Naive B cell (primary cell): ENCODE results near the gene CPNE7. TPM values are rescaled to one million over a fixed set of nuclear protein-coding genes. Genes with fewer than 3 reads are reported as not detected.
"Not testable (repeated sequence)": the region's sequence is repeated elsewhere in the genome, so short reads cannot be mapped to it uniquely, and the experiment has no call there.

Experiments used
- ATAC-seq, 2 donors: fragments of 150-1000 bp; cut with Tn5 transposase; 2 replicates each; pipeline ENCODE4 v1.10.0; 2021; ENCODE audit warnings: low read depth in 2 of 2, mild to moderate bottlenecking in 2 of 2, moderate library complexity in 2 of 2
- DNase-seq: peaks from one replicate; pipeline ENCODE4 v3.0.0; 2022
- H3K27ac Mint-ChIP-seq, 6 donors: one replicate each; pipeline ENCODE4 v1.8.0; 2020 to 2022; ENCODE audit warnings: mild to moderate bottlenecking in 6 of 6, mixed read lengths in 6 of 6, moderate library complexity in 5 of 6, inconsistent platforms in 2 of 6
- H3K27me3 Mint-ChIP-seq, 3 donors: one replicate each; pipeline ENCODE4 v1.8.0; 2021 to 2022; ENCODE audit warnings: mixed read lengths in 3 of 3, mild to moderate bottlenecking in 1 of 3
- H3K36me3 Mint-ChIP-seq, 2 donors: one replicate each; pipeline ENCODE4 v1.8.0; 2020 to 2022; ENCODE audit warnings: mixed read lengths in 2 of 2, inconsistent platforms in 1 of 2, mild to moderate bottlenecking in 1 of 2
- H3K4me1 Mint-ChIP-seq, 3 donors: one replicate each; pipeline ENCODE4 v1.8.0; 2020 to 2022; ENCODE audit warnings: mixed read lengths in 3 of 3, inconsistent platforms in 1 of 3, mild to moderate bottlenecking in 1 of 3, moderate library complexity in 1 of 3
- H3K4me3 Mint-ChIP-seq, 8 donors: one replicate each; pipeline ENCODE4 v1.8.0; 2020 to 2022; ENCODE audit warnings: mild to moderate bottlenecking in 8 of 8, mixed read lengths in 8 of 8, moderate library complexity in 8 of 8, inconsistent platforms in 2 of 8
- H3K9me3 Mint-ChIP-seq, 7 donors: one replicate each; pipeline ENCODE4 v1.8.0; 2020 to 2022; ENCODE audit warnings: mixed read lengths in 7 of 7, mild to moderate bottlenecking in 5 of 7, inconsistent platforms in 2 of 7, moderate library complexity in 1 of 7
- polyA plus RNA-seq, 6 donors: library from polyadenylated mRNA; unstranded; fragments of 300-500 nt; fragmentation: Illumina TruSeq; gene quantifications; one replicate each; pipeline ENCODE4 v1.2.3, GENCODE V29; 2021; ENCODE audit warnings: low read depth in 6 of 6

The CPNE7 gene
- polyA plus RNA-seq, 6 donors from 2014 or later: not detected

DNA sequence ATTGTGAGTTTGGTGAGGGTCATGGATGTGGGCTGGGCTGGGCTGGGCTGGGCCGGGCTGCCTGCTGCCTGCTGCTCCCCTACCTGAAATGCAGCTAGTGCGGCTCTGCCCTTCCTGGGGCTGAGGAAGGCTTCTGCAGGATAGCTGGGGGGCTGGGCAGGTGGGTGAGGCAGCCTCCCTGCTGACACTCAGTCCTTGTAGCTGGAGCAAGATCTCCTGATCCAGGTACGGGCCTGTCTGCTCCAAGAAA lies 10.4 kb upstream of the CPNE7 start:
- no peak for DNase-seq
- H3K4me1 Mint-ChIP-seq: peaks cover 35 to 52% (median 48%) of the 10 kb centered on the region in 3 donors
- H3K27me3 Mint-ChIP-seq: peaks cover 0 to 4% (median 0%) of the 10 kb centered on the region in 3 donors
- H3K36me3 Mint-ChIP-seq: peaks cover 0 to 10% of the 10 kb centered on the region in 2 donors
- H3K4me3 Mint-ChIP-seq: peak overlapping the region in 7 of 8 donors; percentile 49 to 98 (median 70)
- peak overlapping the region in 4 of 6 donors; percentile 34 to 72 (median 48) for H3K27ac Mint-ChIP-seq
- no peak for ATAC-seq
- no peaks in the 10 kb centered on the region for H3K9me3 Mint-ChIP-seq

DNA sequence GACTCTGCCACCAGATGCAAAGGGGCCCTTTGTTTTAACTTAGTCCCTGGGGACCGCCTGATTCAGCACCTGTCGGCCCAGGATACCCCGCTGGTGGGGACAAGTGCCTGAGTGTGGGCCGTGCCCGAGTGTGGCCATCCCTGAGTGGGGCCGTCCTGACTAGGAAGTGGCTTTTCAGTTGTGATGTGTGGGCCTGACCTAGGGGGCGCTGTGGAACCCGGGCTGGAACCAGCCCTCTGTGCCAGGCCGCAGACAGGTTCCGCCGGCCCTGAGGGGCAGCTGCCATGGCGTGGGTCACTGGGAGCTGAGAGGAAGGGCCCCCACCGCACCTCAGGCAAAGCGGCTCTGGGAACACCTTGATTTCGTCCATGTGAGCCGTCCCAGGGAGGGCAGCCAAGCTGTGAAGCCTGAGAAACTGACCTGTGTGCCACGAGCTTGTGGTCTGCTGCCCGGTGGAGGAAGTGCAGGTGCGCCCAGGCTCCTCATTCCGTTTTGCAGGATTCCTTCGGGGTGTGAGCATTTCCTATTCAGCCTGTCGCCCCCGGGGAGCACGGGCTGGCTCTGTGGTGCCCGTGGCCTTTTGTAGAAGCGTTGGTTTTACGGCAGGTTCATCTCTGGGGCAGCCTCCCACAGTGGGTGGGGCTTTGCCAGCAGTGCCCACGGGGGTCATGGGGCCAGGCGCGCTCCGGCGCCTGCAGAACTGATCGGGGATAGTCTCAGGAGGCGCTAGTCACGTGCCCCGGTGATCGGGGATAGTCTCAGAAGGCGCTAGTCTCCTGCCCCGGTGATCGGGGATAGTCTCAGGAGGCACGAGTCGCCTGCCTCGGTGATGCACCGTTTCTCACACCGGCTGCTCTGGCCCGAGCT lies 9.8 kb upstream of the CPNE7 start:
- peak overlapping the region; percentile 49 to 98 (median 74) for H3K4me3 Mint-ChIP-seq
- peak overlapping the region in 4 of 6 donors; percentile 34 to 57 (median 52) for H3K27ac Mint-ChIP-seq
- peaks cover 0 to 7% (median 0%) of the 10 kb centered on the region in 3 donors for H3K27me3 Mint-ChIP-seq
- H3K36me3 Mint-ChIP-seq: peaks cover 0 to 10% of the 10 kb centered on the region in 2 donors
- H3K4me1 Mint-ChIP-seq: peaks cover 35 to 51% (median 48%) of the 10 kb centered on the region in 3 donors
- peak; percentile 59 to 60 for ATAC-seq
- no peak for DNase-seq
- no peaks in the 10 kb centered on the region for H3K9me3 Mint-ChIP-seq

DNA sequence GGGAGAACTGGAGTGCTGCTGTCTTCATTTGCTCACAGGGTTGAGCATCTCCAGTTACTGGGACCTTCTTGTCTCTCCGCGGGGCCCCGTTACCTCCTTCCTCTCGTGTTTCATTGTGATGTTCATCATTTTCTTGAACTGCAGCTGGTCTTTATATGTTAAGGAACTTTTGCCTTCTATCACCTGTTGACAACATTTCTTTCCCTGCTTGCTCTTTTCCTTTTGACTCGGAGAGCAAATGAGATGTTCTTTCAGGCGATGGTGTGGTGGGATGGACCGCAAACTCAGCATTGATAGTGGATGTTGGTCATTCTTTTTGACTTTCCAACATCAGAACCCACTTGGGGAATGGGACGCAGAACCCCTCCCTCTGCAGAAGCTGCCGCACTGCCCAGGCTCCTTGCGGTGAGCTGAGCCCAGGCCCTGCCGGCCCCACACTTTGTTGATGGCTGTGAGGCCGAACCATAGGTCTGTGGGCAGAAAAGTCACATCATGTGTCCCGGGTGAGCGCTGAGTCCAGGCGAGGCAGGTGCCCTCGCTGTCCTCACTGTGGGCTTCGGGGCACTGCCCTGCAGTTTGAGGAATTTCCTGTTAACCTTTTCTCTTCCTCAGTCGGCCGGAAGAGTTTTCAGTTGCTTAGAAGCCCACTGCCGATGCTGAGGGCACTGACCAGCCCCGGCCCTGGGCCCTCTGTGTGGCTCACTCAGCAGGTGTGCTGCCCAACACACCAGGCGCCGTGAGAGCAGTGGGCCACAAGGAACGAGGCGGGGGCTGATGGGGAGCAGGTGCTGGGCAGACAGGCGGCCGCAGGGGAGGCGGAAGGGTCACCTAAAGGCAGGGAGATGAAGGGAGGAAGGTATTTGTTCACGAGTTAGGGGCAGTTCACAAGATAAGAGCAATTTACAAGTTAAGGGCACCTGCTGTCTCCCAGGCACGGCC lies 7.6 kb upstream of the CPNE7 start:
- Mint-ChIP-seq H3K27me3 (peaks cover 0 to 22% (median 5%) of the 10 kb centered on the region in 3 donors), H3K36me3 (no peaks in the 10 kb centered on the region), H3K4me3 (no peak overlapping the region), H3K4me1 (peaks cover 40 to 50% (median 45%) of the 10 kb centered on the region in 3 donors), H3K27ac (peak overlapping the region in 1 of 6 donors; percentile 34), H3K9me3 (no peaks in the 10 kb centered on the region)
- DNase-seq: no peak
- no peak for ATAC-seq

DNA sequence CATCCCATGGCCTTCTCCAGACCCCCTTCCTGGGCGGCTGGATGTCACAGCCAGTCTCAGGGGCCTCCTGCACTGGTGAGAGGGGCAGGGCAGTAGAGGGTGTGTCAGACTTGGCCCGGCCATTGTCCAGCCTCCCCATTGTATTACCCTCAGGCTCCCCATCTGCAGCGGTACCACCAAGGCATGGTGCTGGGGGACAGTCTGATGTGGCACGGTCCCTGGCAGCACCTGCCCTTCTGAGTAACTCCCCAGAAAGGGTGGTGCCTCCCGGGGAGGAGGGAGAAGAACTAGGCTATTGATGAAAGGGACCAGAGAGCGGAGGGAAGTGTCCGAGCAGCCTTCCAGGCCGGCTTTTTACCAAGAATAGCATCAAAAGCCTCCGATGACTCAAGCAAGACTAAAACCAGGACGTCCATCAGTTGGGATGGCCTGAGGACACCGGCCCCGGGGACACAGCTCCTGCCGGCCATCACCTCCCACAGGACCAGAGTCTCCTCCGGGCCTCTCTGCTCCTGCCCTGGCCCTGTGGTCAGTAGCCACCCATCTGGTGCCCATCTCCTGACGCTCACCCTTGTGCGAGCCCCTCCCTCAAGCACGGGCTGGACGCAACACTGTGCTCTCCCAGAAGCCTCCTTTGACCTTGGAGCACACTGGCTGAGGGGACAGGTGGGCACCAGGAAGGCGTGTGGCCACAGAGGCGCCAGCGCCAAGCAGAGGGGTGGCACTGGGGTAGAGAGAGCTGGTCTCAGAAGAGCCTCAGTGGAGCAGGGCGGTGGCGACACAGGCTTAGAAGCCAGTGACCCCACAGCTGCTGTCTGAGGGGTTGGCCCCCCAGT lies 5.8 kb upstream of the CPNE7 start:
- peak overlapping the region in 1 of 8 donors; percentile 40 for H3K4me3 Mint-ChIP-seq
- peaks cover 0 to 33% (median 5%) of the 10 kb centered on the region in 3 donors for H3K27me3 Mint-ChIP-seq
- no peaks in the 10 kb centered on the region for H3K9me3 Mint-ChIP-seq
- ATAC-seq (no peak), DNase-seq (no peak)
- no peaks in the 10 kb centered on the region for H3K36me3 Mint-ChIP-seq
- peaks cover 31 to 38% (median 34%) of the 10 kb centered on the region in 3 donors for H3K4me1 Mint-ChIP-seq
- peak overlapping the region in 2 of 6 donors; percentile 29 to 51 for H3K27ac Mint-ChIP-seq

DNA sequence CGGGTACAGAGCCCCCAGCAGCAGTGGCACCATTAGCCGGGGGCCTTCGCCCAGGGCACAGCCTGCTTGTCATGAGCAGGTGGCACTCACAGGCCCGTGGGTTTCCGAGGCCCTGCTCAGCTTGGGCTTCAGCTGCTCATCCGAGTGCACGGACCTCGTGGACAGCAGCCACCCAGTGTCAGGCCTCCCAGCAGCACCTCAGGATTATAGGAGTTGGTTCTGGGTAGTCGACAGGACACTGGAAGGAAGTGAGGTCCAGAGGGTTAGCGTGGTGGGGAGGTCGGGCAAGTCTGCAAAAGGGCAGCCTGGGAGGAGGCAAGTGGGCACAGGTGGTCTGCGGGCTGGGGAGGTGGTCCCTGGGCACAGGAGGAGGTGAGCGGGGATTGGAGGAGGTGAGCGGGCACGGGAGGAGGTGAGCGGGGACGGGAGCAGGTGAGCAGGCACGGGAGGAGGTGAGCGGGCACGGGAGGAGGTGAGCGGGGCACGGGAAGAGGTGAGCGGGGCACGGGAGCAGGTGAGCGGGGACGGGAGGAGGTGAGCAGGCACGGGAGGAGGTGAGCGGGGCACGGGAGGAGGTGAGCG lies 5.1 kb upstream of the CPNE7 start:
- no peak for ATAC-seq
- H3K4me1 Mint-ChIP-seq: peaks cover 24 to 31% (median 27%) of the 10 kb centered on the region in 3 donors
- H3K9me3 Mint-ChIP-seq: no peaks in the 10 kb centered on the region

DNA sequence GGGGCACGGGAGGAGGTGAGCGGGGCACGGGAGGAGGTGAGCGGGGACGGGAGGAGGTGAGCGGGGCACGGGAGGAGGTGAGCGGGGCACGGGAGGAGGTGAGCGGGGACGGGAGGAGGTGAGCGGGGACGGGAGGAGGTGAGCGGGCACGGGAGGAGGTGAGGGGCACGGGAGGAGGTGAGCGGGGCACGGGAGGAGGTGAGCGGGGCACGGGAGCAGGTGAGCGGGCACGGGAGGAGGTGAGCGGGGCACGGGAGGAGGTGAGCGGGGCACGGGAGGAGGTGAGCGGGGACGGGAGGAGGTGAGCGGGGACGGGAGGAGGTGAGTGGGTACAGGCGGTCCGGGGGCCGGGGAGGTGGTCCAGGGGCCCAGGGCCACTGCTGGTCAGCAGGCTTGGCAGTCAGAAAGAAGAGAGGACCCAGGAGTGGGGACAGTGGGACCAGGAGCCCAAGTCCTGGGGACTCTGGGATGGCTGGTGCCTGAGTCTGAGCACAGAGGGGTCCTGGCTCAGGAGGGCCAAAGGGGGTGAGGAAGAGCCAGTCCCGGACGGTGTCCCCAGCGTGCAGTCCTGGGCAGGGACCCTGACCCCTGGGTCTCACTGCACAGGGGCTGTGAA lies 4.5 kb upstream of the CPNE7 start:
- DNase-seq, H3K36me3 Mint-ChIP-seq, ATAC-seq, H3K4me3 Mint-ChIP-seq, H3K9me3 Mint-ChIP-seq: not testable (repeated sequence)
- peaks cover 17 to 25% (median 20%) of the 10 kb centered on the region in 3 donors for H3K4me1 Mint-ChIP-seq
- H3K27me3 Mint-ChIP-seq: peaks cover 0 to 33% (median 5%) of the 10 kb centered on the region in 3 donors
- H3K27ac Mint-ChIP-seq: peak overlapping the region in 2 of 6 donors; percentile 32 to 62

More for the DNA sequence above, 5.1 kb upstream of the CPNE7 start:
- Mint-ChIP-seq H3K27ac (peak overlapping the region in 1 of 6 donors; percentile 51), H3K27me3 (peaks cover 0 to 33% (median 5%) of the 10 kb centered on the region in 3 donors), H3K4me3 (no peak overlapping the region), H3K36me3 (no peaks in the 10 kb centered on the region)
- no peak for DNase-seq

DNA sequence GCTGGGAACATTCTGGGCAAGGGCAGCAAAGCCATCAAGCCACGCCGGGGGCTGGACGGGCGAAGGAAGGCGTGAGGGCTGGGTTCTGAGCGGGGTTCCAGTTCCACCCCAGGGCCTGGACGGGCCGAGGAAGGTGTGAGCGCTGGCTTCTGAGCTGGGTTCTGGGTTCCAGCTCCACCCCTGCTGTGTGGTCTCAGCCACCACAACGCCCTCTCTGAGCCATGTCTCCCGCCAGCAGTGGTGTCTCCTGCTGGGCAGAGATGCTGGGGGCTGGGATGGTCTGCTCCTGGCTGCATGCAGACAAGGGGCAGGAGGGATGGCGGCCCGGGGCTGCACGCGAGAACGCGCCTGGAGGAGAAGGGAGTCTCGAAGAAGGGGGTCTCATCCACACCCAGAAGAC lies 3.9 kb upstream of the CPNE7 start:
- H3K4me1 Mint-ChIP-seq: peaks cover 14 to 20% (median 17%) of the 10 kb centered on the region in 3 donors
- peak overlapping the region in 5 of 8 donors; percentile 4 to 78 (median 46) for H3K4me3 Mint-ChIP-seq
- H3K9me3 Mint-ChIP-seq: no peaks in the 10 kb centered on the region
- ATAC-seq: no peak
- peak overlapping the region in 3 of 6 donors; percentile 26 to 72 (median 32) for H3K27ac Mint-ChIP-seq
- DNase-seq: no peak
- peaks cover 0 to 33% (median 5%) of the 10 kb centered on the region in 3 donors for H3K27me3 Mint-ChIP-seq
- H3K36me3 Mint-ChIP-seq: no peaks in the 10 kb centered on the region

DNA sequence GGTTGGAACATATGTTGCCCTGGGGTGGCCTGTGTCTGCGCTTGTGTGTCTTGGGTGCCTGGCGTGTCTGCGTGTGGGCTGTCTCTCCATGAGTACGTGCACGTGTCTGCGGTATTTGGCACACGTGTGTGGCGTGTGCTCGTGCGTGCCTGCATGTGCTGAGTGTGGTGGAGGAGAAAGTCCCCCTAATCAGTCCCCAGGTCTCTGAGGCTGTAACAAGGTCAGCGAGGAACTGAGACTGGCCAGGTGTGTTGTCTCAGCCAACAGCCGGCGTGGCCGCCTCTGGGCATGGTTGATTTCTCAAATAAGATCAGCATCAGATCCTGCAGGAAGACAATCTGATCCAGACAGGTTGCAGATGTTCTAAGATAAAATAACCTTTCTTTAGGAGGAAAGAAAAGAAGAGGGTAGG lies 3.5 kb upstream of the CPNE7 start:
- ATAC-seq: peak; percentile 38 to 69
- peak; percentile 51 for DNase-seq
- no peaks in the 10 kb centered on the region for H3K36me3 Mint-ChIP-seq
- H3K4me3 Mint-ChIP-seq: peak overlapping the region in 6 of 8 donors; percentile 19 to 83 (median 50)
- peak overlapping the region in 4 of 6 donors; percentile 1 to 92 (median 52) for H3K27ac Mint-ChIP-seq
- peaks cover 0 to 33% (median 5%) of the 10 kb centered on the region in 3 donors for H3K27me3 Mint-ChIP-seq
- peaks cover 14 to 20% (median 17%) of the 10 kb centered on the region in 3 donors for H3K4me1 Mint-ChIP-seq
- no peaks in the 10 kb centered on the region for H3K9me3 Mint-ChIP-seq

DNA sequence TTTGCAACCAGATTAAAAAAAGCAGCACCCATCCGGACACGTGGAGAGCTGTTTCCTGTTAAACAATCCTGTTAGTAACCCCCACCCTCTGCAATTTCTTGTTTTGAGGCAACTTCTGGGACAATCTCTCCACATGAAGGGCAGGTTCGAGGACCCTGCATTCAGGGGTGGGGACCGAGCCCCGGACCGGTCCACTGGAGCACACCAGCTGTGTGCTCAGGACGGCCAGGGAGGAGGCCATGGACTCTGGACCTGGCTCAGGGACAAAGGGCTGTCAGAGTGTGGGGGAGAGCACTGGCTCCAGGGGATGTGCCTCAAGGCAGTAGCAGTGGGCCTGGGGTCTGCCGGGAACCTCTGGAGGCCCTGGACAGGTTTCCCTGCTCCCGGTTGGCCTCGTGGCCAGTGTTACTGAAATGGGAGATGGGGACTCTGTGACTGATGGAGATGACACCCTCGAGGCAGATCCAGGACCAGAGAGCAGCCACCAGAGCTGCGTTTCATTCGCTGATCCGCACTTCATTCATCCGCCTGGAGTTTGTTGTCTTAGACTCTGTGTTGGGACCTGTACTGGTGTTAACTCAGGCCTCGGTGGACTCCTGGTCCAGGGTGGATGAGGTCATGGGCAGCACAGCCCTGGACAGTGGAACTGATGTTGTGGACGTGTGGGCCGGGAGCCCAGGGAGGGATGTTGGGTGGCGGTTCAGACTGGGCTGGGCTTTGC lies 2.9 kb upstream of the CPNE7 start:
- Mint-ChIP-seq H3K36me3 (no peaks in the 10 kb centered on the region), H3K9me3 (no peaks in the 10 kb centered on the region), H3K27me3 (peaks cover 0 to 33% (median 5%) of the 10 kb centered on the region in 3 donors), H3K4me3 (peak overlapping the region in 7 of 8 donors; percentile 36 to 83 (median 64)), H3K27ac (peak overlapping the region in 1 of 6 donors; percentile 30), H3K4me1 (peaks cover 15 to 20% (median 16%) of the 10 kb centered on the region in 3 donors)
- ATAC-seq: peak in 1 of 2 donors; percentile 6
- DNase-seq: no peak

DNA sequence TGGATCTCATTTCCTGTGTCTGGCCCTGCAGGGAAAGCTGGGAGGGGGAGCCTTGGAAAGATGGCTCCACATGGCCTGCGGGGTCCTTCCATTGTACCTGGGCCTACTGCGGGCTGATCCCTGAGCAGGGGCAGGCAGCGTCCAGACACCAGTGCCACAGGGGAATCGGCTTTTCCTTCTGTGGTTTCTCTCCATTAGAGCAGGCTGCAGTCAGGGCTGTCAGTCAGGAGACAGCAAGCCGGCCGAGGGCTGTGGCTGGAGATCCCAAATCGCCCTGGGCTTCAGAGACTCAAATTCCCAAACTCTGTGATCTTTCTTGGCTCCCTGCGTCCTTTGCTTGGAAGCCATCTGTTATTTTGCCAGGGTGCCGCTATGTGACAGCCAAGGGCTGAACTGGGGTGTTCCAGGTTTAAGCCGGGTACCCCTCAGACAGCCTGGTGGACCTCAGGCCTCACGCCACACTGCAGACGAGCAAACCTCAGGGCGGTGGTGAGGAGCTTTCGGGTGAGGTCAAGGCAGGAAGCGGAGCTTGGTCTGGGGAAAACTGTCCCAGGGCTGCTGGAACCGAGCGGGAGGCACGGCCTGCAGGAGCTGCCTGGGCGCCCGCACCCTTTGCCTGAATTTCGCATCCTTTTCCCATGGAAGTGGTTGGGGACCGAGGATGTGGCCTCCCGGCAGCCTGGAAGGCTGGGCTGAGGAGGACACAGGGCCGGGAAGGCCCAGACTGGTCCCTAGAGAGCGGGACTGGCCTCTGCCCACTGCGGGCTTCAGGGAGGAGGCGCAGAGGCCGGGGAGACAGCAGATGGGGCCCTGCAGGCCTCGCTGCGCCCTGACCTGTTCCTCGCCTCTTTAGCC lies 1.5 kb upstream of the CPNE7 start:
- no peaks in the 10 kb centered on the region for H3K36me3 Mint-ChIP-seq
- H3K9me3 Mint-ChIP-seq: no peaks in the 10 kb centered on the region
- H3K27ac Mint-ChIP-seq: no peak overlapping the region
- peaks cover 0 to 33% (median 5%) of the 10 kb centered on the region in 3 donors for H3K27me3 Mint-ChIP-seq
- peak overlapping the region in 7 of 8 donors; percentile 45 to 76 (median 59) for H3K4me3 Mint-ChIP-seq
- DNase-seq (no peak), ATAC-seq (no peak)
- peaks cover 14 to 20% (median 16%) of the 10 kb centered on the region in 3 donors for H3K4me1 Mint-ChIP-seq
